HS-5 (cell line): ENCODE results near the gene GINS1.
"Not testable (repeated sequence)": the region's sequence is repeated elsewhere in the genome, so short reads cannot be mapped to it uniquely, and the experiment has no call there.

Source experiments
- DNase-seq: peaks from one replicate; pipeline ENCODE4 v3.0.0-alpha.2; 2012; ENCODE audit warnings: low read depth

Gene GINS1

DNA sequence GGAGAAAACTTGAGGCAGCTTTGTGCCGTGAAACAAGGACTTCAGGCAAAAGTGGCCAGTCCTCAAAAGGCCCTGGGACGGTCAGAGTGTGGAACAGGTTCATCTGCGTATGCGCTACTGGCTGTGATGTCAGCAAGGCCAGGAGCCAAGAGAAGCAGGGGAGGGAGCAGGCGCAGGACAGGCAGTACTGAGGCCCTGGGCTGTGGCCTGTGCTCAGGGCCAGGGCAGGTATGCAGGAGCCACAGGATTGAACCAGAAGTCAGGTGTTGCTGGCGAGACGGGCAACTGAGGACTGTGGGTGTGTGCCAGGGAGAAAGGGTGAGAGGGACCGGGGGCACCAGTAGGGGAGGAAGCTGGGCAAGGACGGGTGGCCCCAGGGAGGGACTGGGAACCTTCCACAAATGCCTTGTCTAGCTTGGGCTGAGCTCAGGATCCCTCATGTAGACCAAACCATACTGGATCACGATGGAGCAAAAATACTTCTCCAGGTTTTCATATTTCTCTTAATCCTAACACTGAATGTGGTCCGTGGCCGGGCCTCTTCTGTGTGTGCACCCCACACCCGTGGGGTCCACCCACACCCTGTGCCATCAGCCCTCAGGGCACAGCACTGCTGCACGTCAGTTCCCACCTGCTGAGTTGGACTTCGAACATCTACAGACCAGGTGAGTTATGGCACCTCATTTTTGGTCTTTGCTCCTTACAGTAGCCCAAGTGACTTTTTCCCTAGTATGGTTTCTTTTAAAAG lies 46.9 kb downstream of the GINS1 start:
- DNase-seq = no peak

DNA sequence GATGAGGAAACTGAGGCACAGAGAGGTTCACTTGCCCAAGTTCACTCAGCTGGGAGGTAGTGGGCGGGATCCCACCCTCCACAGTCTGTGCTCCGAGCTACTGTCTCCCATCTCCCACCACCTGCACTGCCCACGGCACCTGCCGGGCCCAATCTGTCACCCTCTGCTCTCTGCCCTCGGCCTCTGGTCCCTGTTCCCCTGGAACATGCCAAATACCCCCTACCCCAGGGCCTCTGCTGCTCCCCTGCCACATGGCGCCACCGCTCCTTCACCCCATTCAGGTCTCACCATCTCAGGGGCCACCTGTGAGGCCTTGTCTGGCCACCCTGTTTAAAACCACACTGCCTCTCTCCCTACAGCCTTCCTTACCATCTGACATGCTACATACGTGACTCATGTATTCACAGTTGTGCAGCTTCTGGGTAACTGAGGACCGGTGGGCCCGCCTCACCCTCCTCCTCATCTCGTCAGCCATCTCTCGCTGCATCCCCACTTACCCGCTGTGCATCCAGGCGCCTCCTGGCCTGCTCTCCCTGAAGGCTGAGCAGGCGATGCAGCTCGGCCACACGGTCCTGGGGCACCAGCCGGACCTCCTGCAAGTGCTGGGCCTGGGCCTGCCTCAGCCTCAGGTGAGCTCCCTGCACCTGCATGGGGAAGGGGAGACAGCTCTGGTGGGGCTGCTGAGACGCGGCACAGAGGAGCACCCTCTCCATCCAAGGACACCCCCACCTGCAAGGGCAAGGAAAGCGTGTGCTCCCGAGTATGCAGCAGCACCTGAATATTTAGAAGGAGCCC lies 50.6 kb downstream of the GINS1 start:
- DNase-seq = no peak

DNA sequence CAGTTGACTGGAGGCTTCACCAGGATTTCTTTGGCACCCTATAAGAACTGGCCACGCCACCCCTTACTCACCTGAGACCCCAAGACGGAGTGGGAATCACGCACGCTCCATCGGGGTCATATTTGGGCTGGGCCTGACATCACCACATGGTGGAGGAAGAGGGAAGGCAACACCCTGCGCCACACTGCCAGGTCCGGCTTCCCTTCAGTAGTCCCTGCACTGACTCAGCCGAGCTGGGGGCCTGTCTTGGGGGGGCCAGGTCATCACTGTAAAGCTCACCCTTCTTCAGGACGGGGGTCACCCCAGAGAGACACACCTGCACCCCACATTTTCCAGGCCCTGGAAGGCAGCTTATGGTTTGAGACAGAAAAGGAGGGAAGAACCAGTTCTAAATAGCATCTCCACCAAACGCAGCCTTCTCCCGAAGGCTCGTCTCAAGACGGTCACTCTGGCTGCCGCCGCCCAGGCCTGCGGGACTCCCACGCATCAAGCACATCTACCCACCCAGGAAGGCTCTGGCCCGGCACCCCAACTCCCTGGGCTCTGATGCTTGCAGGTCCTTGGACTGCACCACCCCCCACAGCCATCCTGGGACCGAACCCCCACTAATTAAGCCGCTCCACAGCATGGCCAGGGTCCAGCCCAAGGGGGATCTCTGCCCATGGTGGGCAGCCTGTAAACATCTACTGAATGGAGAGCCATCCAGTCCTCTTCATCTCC lies 51.8 kb downstream of the GINS1 start:
- no peak for DNase-seq

DNA sequence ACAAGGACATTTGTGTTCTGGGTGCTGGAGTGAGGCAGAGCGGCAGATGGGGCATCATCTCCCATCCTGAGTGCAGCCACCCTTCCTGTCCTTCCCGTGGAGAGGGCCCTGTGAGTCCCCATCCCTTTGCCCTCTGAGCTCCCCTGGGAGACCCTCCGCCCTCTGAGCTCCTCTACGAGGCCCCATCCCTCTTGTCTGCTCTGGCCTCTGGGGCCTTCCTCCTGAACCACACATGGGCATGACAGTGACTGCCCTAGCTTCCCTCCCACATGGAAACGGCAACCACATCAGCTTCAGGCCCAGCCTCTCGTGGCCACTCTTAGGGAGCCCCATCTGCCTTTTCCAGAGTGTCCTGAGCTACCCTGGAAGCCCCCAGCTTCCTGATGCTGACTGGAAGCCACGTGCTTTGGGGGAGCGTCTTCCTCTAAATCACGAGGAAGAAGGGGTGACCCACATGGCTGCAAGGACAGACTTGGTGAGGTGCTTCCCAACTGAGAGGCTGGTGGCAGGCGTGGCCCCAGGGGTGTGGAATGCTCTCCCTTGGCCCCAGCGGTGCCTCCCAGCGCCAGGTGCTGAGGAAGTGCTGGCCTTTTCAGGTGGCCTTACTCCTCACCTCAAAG lies 52.6 kb downstream of the GINS1 start:
- DNase-seq = no peak

DNA sequence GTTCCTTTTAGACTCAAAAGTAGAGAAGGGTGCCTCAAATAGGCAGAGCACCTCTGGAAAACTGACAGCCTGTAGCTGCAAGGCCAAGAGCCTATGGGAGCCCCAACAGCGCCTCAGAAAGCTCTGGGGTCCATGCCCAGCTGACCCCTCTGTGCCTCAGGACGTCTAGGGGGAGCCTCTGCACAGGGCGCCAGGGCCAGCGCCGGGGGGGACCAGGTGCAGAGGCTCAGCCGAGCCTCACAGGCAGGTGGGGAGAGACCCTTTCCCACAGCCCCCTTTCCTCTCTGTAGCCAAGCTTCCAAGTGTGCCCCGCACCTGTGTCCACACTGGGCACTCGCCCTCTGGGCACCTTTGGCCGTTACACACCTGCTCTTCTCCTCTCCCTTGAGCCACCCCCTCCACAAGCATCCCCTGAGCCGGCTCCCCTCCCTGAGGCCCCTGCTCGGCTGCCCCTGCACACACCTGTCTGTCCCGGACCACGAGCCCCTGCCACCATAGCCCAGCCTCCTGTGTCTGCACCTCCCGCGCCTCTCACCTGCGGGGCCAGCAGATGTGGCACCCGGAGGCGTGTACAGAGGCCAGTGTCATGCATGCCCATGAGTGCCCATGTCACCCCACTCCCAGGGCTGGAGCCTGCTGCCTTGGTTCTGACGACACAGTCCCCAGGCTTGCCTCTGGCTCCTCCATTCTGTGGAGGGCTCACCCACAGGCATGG lies 53.2 kb downstream of the GINS1 start:
- DNase-seq = no peak

DNA sequence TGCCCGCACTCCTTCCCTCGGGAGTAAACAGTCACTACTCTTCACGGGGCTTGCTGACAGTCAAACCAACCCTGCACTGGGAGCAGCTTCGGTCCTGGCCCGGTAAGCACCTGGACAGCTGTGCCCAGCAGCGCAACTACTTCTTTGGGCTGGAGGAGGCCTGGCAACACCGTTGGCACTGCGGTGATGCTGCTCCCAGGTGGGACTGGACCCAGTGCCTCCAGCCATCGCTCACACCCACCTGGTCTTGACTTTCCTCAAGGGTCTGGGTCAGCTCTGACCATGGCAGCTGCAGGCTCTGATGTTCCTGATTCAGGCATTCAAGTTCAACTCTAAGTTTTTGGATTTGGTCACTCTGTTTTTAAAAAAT lies 53.8 kb downstream of the GINS1 start:
- DNase-seq = no peak

DNA sequence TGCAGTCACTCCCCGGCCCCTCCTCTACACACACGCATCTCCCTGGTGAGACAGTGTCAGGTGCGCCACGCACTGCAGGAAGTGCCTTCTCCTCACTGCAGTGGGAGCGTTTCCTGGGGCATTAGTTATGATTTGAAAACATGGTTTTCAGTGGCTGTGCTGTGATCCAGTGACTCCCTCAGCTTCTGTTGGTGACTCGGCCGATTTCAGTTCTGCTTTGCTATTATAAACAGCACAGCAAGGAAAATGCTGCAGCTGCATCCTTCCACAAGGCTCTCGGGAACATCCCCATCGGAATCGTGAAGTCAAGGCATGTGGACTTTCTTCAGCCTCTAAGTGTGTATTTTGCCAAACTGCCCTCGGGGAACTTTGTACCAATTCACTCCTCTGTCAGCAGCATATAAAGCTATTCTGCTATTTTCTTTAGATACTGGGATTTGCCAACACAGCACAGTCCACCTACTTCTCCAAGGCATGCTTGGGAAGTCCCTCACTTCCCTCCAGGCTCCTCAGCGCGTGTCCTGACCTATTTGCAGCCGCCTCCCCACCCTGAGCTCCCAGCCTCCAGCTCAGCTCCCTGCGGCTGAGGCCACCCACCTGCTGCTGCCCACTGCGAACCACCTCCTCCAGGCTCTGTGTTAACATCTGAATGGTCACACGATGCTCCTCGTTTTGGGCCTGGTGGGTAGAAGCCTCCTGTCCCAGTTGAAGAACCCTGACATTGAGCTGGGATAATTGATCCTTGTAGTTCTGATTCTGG lies 54.5 kb downstream of the GINS1 start:
- DNase-seq = no peak

DNA sequence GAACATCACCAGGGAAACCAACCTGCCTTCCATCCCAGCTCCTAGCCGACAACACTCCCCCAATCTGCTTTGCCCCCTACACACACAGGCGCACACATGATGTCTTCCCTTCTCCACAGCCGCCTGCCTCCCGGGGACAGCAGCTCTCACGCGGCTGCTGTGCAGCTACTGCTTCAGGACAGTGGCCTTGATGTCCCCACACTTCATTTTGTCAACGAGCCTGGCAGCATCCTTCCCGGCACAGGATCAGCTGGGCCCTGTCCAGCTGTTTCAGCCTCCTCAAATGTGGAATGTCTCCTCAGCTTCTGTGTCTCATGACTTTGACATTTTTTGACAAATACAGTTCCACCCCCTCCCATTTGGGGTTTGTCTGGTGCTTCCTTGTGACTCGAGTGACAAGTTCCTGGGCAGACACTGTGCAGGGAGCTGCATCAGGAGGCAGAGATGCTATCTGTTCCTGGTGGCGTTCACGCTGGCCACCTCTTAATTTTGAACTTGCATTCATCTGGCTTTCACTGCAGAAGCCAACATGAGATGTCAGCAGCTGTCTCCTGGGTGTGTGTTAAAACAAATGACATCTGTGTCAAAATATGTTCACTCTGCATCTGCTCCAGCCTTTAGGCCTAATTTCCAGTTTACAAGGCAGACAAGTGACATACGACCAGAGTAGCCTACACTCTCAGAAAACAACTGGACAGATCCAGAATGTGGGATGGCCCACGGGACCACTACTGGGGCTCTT lies 57.2 kb downstream of the GINS1 start:
- DNase-seq = no peak

DNA sequence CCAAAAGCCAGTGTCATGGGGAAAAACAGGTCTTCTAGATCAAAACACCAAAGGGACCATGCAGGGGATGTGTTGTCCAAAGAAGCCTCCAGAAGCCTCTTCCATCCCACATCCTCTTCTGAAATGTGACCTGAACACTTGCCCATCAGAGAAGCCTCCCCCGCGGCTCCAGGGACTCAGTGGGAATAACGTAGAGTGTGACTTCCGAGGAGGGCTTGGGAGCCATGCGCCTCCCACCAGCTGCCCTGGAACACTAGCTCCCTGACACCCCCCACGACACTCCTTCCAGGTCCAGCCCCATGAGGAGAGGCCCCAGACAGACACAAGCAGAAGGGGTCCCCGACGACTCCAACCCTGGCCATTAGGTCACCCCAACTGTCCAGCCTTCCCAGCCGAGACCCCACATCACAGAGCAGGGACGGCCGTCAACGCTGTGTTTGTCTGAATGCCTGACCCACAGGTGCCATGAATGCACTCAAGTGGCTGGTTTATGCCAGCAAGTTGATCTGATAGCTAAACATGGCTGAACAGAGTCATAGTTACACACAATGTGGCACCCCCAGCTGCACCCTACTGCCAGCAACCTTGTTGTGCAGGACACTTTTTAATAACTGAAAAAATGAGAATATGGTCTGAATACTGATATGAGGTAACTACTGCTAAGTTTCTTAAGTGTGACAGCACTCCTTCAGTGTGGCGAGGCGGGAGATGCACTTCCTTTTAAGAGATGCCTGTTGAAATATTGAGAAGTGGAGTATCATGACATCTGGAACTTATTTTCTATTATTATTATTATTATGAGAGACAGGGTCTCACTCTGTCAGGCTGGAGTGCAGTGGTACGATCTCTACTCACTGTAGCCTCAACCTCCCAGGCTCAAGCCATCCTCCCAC lies 58.0 kb downstream of the GINS1 start:
- no peak for DNase-seq

DNA sequence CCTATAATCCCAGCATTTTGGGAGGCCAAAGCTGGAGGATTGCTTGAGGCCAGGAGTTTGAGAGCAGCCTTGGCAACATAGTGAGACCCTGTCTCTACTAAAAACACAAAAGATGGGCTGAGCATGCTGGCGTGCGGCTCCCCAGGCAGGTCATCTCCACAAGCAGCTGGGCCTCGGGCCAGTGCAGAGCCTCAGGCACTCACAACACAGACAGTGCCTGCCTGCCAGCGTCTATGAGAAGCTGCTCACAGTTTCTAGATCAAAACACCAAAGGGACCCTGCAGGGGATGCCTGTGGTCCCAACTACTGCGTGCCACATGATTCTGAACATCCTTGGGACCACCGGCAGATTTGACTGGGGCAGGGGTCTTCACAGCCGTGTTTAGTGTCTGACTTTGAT lies 59.4 kb downstream of the GINS1 start:
- DNase-seq = no peak

DNA sequence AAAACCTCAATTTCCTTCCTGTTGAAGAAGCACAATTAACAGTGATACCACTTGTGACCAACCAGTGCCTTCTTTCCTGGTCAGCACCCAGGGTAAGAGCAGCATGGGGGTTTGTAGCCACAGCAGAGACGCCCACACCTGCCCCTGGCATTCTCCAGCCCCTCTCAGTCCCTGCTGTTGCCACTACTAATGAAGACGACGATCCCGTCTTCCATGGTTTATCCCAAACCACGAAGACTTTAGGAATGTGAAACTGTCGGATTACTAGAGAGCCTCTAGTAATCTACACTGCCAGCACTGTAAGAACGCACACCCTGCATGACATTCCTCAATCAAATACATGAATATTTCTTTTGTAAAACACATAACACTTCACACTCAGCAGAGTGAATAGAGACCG lies 60.0 kb downstream of the GINS1 start:
- no peak for DNase-seq

DNA sequence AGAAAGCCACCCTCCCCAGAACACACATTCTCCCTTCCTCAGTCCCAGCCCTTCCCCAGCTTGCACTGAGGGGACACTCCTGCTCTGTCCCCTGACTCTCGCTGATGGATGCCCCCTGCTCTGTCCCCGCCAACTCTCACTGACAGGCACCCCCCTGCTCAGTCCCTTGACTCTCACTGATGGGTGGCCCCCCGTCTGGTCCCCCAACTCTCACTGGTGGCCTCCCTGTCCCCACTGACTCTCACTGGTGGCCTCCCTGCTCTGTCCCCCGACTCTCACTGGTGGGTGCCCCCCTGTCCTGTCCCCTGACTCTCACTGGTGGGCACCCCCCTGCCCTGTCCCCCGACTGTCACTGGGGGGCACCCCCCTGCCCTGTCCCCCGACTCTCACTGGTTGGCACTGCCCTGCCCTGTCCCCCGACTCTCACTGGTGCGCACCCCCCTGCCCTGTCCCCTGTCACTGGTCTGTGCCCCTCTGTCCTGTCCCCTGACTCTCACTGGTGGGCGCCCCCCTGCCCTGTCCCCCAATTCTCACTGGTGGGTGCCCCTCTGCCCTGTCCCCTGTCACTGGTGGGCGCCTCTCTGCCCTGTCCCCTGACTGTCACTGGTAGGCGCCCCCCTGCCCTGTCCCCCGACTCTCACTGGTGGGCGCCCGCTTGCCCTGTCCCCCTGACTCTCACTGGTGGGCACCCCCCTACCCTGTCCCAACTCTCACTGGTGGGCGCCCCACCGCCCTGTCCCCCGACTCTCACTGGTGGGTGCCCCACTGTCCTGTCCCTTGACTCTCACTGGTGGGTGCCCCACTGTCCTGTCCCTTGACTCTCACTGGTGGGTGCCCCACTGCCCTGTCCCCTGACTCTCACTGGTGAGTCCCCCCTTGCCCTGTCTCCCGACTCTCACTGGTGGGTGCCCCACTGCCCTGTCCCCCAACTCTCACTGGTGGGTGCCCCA lies 60.9 kb downstream of the GINS1 start:
- no peak for DNase-seq

DNA sequence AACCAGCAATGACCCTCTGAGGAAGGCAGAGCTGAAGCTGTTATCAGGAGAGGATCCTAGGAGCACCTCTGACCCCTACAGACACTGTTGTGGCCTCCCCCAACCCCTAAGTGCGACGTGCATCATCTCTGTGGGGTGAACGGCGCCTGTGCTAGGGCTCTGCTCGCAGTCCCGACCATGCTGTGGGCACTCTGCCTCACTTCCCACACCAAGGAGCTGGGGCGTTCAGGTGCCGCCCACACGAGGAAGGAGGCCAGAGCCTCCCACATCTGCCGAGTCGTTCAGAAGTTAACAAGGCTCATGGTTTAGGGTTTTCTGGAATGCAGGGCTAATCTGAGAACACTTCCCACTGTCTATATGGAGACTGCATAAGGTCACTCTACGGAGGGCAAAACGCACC lies 62.1 kb downstream of the GINS1 start:
- no peak for DNase-seq

DNA sequence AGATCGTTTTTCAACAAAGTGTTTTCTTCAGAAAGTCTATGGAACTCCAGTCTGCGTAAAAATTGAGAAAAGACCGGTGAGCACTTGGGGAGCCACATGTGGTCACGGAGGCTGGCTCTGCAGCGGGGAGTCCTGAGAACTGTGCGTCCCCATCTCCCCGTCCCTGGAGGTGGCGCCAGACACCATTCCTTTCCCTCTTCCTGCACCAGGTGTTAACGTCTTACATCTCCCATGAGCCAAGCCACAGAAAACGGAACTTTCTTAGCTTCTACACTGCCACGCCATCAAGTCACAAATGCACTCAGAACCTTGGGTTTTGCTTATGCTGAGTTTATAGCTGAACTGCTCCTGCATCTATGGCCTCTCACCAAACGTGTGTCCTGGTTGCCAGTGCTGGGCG lies 62.6 kb downstream of the GINS1 start:
- no peak for DNase-seq

DNA sequence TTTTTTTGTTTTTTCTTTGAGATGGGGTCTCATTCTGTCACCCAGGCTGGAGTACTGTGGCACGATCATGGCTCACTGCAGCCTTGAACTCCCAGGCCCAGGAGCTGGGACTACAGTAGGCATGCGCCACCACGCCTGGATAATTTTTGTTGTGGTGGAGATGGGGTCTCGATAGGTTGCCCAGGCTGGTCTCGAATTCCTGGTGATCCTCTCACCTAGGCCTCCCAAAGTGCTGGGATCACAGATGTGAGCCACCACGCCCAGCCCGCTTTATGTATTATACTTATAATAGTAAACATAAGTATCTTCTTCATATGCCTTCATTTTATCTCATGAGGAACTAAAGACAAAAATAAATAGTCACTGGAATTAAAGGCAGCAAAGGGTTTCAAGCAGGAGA lies 63.5 kb downstream of the GINS1 start:
- no peak for DNase-seq

DNA sequence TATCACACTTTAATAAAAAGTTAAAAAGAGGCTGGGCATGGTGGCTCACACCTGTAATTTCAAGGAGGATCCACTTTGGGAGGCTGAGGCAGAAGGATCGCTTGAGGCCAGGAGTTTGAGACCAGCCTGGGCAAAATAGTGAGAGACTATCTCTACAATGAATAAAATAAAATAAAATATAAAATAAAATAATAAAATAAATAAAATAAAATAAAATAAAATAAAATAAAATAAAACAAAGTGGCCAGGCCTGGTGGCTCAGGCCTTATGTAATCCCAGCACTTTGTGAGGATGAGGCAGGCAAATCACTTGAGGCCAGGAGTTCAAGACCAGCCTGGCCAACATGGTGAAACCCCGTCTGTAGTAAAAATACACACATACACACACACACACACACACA lies 65.8 kb downstream of the GINS1 start:
- DNase-seq = not testable (repeated sequence)

DNA sequence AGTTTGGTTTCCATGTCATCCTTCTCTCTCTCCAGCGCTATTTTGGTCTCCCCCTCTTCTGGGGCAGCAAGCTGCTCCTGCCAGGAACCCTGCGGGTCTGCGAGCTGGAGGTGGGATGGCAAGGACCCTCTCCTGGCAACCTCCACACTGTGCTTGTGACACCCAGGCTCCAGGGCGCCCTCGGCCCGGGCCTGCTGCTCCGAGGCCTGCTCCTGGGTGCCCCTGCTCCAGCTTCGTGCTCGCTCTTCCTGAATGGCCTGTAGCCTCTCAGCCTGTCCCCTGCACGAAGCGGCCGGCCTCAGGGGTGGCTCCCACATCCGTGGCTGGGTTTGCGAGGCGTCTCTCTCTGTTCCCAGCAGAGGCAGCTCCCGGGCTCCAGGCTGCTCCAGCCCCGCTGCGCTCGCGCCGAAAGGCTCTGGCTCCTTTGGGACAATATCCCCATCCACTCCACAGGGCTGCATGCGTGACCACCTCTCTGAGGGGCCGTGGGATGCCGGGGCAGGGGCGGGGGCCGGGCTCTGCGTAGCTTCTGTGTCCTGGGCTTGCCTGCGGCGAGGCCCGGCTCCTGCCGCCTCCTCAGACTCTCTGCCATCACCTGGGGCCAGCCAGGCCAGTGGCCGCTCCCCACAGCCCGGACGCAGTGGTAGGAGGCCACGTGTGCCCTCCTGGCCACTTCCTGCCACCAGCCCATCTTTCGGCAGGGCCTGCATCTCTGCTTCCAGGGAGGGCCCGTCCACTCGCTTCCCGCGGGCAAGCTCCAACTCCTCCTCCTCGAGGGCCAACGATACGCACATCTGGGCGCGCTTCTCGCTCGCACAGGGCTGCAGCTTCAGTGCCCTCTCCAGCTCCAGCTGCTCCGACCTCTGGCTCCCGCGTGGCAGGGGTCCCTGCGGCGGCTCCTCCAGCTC lies 68.9 kb downstream of the GINS1 start:
- no peak for DNase-seq
